ENCODE results near the gene CSGALNACT2. TPM values are rescaled to one million over a fixed set of nuclear protein-coding genes. Genes with fewer than 3 reads are reported as not detected.

Gene CSGALNACT2
- total RNA-seq, result 31.4 and 41.6 TPM in 2 replicates

GRCh38 chr10:43138021-43138756 lies at the start of gene CSGALNACT2:
Gene CSGALNACT2, plus strand, starts transcription at chr10:43138445. Its CDS starts 16,705 bp downstream, at chr10:43155150.

Other genes with a start within 250 kb of the CSGALNACT2 start
- 1.9 and 3.5 TPM in 2 replicates for gene RET, start 61.4 kb upstream of the CSGALNACT2 start, total RNA-seq
- 1.3 and 3.0 TPM in 2 replicates for gene RASGEF1A, start 128.6 kb downstream of the CSGALNACT2 start, total RNA-seq
- gene FXYD4, start 233.2 kb downstream of the CSGALNACT2 start, total RNA-seq, result not detected in 2 replicates

Measured in uterine smooth muscle cell (primary cell).